ENCODE measurements around the gene NDST3.

The NDST3 gene

GRCh38 chr4:118018381-118019145 is 15.7 kb upstream of the NDST3 start:
- no peak for ATAC-seq
- TF ChIP-seq ZNF8 (CRISPR knock-in tag; IDR thresholded peaks at IDR 0.05) (no peak), ZNF70 (CRISPR knock-in tag; IDR thresholded peaks at IDR 0.05) (no peak), CSDC2 (CRISPR knock-in tag; IDR thresholded peaks at IDR 0.05) (no peak), ZFP3 (CRISPR knock-in tag; IDR thresholded peaks at IDR 0.05) (no peak), OSR1 (CRISPR knock-in tag; IDR thresholded peaks at IDR 0.05) (no peak), ZC3H10 (CRISPR knock-in tag; IDR thresholded peaks at IDR 0.05) (no peak), SNAI2 (CRISPR knock-in tag; IDR thresholded peaks at IDR 0.05) (no peak), ARNTL (CRISPR knock-in tag; IDR thresholded peaks at IDR 0.05; ENCODE audit: borderline replicate concordance, low read depth) (no peak), TOX (CRISPR knock-in tag; IDR thresholded peaks at IDR 0.05; ENCODE audit: borderline replicate concordance) (no peak), ZNF565 (CRISPR knock-in tag; conservative IDR thresholded peaks at IDR 0.05; ENCODE audit: low read depth) (no peak), CREB5 (CRISPR knock-in tag; IDR thresholded peaks at IDR 0.05; ENCODE audit: low read depth) (no peak), POU6F1 (CRISPR knock-in tag; IDR thresholded peaks at IDR 0.05; ENCODE audit: borderline replicate concordance, low read depth) (no peak), PPARA (CRISPR knock-in tag; IDR thresholded peaks at IDR 0.05; ENCODE audit: borderline replicate concordance) (no peak), CSRNP3 (CRISPR knock-in tag; IDR thresholded peaks at IDR 0.05) (no peak), ISL1 (CRISPR knock-in tag; IDR thresholded peaks at IDR 0.05) (no peak), TCF4 (CRISPR knock-in tag; IDR thresholded peaks at IDR 0.05; ENCODE audit: borderline replicate concordance) (no peak), TSHZ2 (CRISPR knock-in tag; IDR thresholded peaks at IDR 0.05) (no peak)

GRCh38 chr4:118026806-118027205 is 7.5 kb upstream of the NDST3 start:
- ATAC-seq: no peak
- TF ChIP-seq POU6F1 (CRISPR knock-in tag; IDR thresholded peaks at IDR 0.05; ENCODE audit: borderline replicate concordance, low read depth) (no peak), ISL1 (CRISPR knock-in tag; IDR thresholded peaks at IDR 0.05) (no peak), ZC3H10 (CRISPR knock-in tag; IDR thresholded peaks at IDR 0.05) (no peak), SNAI2 (CRISPR knock-in tag; IDR thresholded peaks at IDR 0.05) (no peak), TOX (CRISPR knock-in tag; IDR thresholded peaks at IDR 0.05; ENCODE audit: borderline replicate concordance) (no peak), BACH2 (CRISPR knock-in tag; IDR thresholded peaks at IDR 0.05; ENCODE audit: borderline replicate concordance) (no peak), PATZ1 (CRISPR knock-in tag; IDR thresholded peaks at IDR 0.05; ENCODE audit: borderline replicate concordance) (no peak), TSHZ2 (CRISPR knock-in tag; IDR thresholded peaks at IDR 0.05) (no peak), GLIS3 (CRISPR knock-in tag; IDR thresholded peaks at IDR 0.05) (no peak), ARNTL (CRISPR knock-in tag; IDR thresholded peaks at IDR 0.05; ENCODE audit: borderline replicate concordance, low read depth) (no peak), PPARA (CRISPR knock-in tag; IDR thresholded peaks at IDR 0.05; ENCODE audit: borderline replicate concordance) (no peak), ZFP3 (CRISPR knock-in tag; IDR thresholded peaks at IDR 0.05) (no peak), TCF4 (CRISPR knock-in tag; IDR thresholded peaks at IDR 0.05; ENCODE audit: borderline replicate concordance) (no peak), OSR1 (CRISPR knock-in tag; IDR thresholded peaks at IDR 0.05) (no peak), CSRNP3 (CRISPR knock-in tag; IDR thresholded peaks at IDR 0.05) (no peak), ZNF8 (CRISPR knock-in tag; IDR thresholded peaks at IDR 0.05) (no peak), ZFP30 (CRISPR knock-in tag; IDR thresholded peaks at IDR 0.05) (no peak), ZNF70 (CRISPR knock-in tag; IDR thresholded peaks at IDR 0.05) (no peak), ZNF565 (CRISPR knock-in tag; conservative IDR thresholded peaks at IDR 0.05; ENCODE audit: low read depth) (no peak)
